ENCODE results near the gene COX8C. TPM values are rescaled to one million over a fixed set of nuclear protein-coding genes. Genes with fewer than 3 reads are reported as not detected.
A peak's percentile ranks its signal among the peaks of the same experiment; 100 is the strongest.

COX8C gene
- total RNA-seq, 1 donor from 2014 or later: not detected

DNA sequence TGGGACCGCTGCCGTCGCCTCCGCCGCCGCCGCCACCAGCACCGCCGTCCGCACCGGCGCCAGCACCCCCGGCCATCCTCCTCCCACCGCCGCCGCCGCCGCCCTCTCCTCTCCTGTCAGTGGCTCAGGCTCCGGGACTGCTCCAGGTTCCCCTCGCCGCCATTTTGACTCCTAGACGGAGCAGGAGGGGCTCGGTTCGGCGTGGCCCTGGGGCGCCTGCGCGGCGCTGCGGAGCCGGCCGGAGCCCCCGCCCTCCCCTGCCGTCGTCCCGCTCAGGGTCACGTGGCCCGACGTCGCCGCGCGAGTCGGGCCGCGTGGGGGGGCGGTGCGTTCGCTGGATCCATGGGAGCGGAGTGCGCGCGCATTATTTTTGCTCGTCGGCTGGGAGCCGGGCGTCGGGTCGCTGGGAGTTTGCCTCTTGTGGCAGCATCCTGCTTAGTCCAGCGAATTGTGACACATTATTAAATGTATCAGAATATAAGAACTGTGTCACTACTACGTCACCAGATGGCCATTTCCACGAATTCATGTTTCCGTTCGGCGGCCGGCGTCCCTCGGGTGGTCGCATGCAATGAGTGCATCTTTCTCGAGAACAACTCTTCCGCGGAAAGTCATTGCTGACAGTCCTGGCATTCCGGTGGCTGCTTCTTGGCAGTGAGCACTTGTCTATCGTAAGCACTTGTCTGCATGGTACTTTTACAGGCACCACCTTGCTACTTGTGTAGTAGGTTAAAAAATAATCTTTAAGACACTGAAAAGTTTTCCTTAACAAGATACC lies 13.9 kb upstream of the COX8C start, which contains the start of gene BTBD7:
BTBD7 (minus strand) TSS at position 184 of the 778 bp plus-strand sequence. CDS start 36,985 bp downstream, outside the sequence.
- Histone ChIP-seq H3K36me3 (no peaks in the 10 kb centered on the region), H3K27me3 (no peaks in the 10 kb centered on the region), H3K27ac (peak within 1 kb of the TSS; percentile 99), H3K9me3 (no peaks in the 10 kb centered on the region), H3K4me3 (peak within 1 kb of the TSS; percentile 66 to 94), H3K4me1 (peaks cover 46% of the 10 kb centered on the region)
- DNase-seq (ENCODE audit: extremely low spot score in 2 of 2): peak in 1 of 2 donors; percentile 92
- intact Hi-C loops (cut with DNase I): no loop called here
- TF ChIP-seq POLR2AphosphoS5 (IDR thresholded peaks at IDR 0.05; ENCODE audit: insufficient read depth in 1 of 2, low read depth in 1 of 2): peak; percentile 52 to 77
- peak in 1 of 2 donors; percentile 53 for TF ChIP-seq POLR2A (IDR thresholded peaks at IDR 0.05)
- TF ChIP-seq, protein P1, sequence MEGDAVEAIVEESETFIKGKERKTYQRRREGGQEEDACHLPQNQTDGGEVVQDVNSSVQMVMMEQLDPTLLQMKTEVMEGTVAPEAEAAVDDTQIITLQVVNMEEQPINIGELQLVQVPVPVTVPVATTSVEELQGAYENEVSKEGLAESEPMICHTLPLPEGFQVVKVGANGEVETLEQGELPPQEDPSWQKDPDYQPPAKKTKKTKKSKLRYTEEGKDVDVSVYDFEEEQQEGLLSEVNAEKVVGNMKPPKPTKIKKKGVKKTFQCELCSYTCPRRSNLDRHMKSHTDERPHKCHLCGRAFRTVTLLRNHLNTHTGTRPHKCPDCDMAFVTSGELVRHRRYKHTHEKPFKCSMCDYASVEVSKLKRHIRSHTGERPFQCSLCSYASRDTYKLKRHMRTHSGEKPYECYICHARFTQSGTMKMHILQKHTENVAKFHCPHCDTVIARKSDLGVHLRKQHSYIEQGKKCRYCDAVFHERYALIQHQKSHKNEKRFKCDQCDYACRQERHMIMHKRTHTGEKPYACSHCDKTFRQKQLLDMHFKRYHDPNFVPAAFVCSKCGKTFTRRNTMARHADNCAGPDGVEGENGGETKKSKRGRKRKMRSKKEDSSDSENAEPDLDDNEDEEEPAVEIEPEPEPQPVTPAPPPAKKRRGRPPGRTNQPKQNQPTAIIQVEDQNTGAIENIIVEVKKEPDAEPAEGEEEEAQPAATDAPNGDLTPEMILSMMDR (IDR thresholded peaks at IDR 0.05): no peak

DNA sequence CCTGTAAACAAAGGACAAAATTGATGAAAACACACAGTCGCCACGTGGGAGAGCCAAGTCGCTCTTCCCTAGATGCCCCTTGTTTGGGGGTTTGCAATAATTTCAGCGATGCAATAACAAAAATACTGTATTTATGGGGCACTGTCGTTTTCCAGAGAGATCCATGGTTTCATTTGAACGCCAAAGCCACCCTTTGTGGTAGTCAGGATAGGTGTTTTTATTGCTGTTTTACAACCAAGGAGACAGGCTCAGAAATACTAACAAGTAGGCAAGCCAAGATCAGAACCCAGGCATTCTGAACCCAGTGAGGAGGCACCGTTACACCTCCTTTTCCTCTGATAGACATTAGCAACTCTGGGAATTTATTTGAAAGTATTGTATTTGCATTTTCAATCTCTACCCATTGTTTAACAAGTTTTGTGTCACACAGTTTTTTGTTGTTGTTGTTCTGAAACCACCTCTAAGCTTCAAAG lies 13.3 kb upstream of the COX8C start:
- no peak for DNase-seq (ENCODE audit: extremely low spot score in 2 of 2)
- intact Hi-C loops (cut with DNase I): no loop called here
- peak overlapping the region; percentile 99 for H3K27ac ChIP-seq
- H3K36me3 ChIP-seq: no peaks in the 10 kb centered on the region
- H3K9me3 ChIP-seq: no peaks in the 10 kb centered on the region
- H3K4me1 ChIP-seq: peaks cover 44% of the 10 kb centered on the region
- no peaks in the 10 kb centered on the region for H3K27me3 ChIP-seq
- H3K4me3 ChIP-seq: peak overlapping the region; percentile 66 to 94
- no peak for TF ChIP-seq POLR2AphosphoS5 (IDR thresholded peaks at IDR 0.05; ENCODE audit: insufficient read depth in 1 of 2, low read depth in 1 of 2)
- no peak for TF ChIP-seq POLR2A (IDR thresholded peaks at IDR 0.05)
- TF ChIP-seq, protein P1 (IDR thresholded peaks at IDR 0.05): no peak

- intact Hi-C loops (cut with DNase I): no loop called here
- no peak overlapping the region for H3K27ac ChIP-seq
- no peak for DNase-seq (ENCODE audit: extremely low spot score in 2 of 2)
- no peak overlapping the region for H3K4me3 ChIP-seq
- H3K4me1 ChIP-seq: peaks cover 11% of the 10 kb centered on the region
- TF ChIP-seq POLR2AphosphoS5 (IDR thresholded peaks at IDR 0.05; ENCODE audit: insufficient read depth in 1 of 2, low read depth in 1 of 2) (no peak), POLR2A (IDR thresholded peaks at IDR 0.05) (no peak)
- TF ChIP-seq, protein P1 (IDR thresholded peaks at IDR 0.05): no peak
- no peaks in the 10 kb centered on the region for H3K36me3 ChIP-seq
- no peaks in the 10 kb centered on the region for H3K27me3 ChIP-seq
- H3K9me3 ChIP-seq: no peaks in the 10 kb centered on the region
Measured at GRCh38 chr14:93337143-93337753, 9.7 kb upstream of the COX8C start.

- no peak overlapping the region for H3K27ac ChIP-seq
- H3K4me1 ChIP-seq: peaks cover 11% of the 10 kb centered on the region
- H3K4me3 ChIP-seq: no peak overlapping the region
- TF ChIP-seq, protein P1 (IDR thresholded peaks at IDR 0.05): no peak
- TF ChIP-seq POLR2AphosphoS5 (IDR thresholded peaks at IDR 0.05; ENCODE audit: insufficient read depth in 1 of 2, low read depth in 1 of 2): no peak
- H3K27me3 ChIP-seq: no peaks in the 10 kb centered on the region
- H3K9me3 ChIP-seq: no peaks in the 10 kb centered on the region
- DNase-seq (ENCODE audit: extremely low spot score in 2 of 2): no peak
- H3K36me3 ChIP-seq: no peaks in the 10 kb centered on the region
- intact Hi-C loops (cut with DNase I): no loop called here
Measured at GRCh38 chr14:93337884-93338283, 9.1 kb upstream of the COX8C start.
